LoVo (cell line): ENCODE measurements around the gene TOMM40L.

Source experiments
- DNase-seq: peaks from one replicate; pipeline ENCODE4 v3.0.0-alpha.2; 2016; ENCODE audit warnings: low spot score

The TOMM40L gene

DNA sequence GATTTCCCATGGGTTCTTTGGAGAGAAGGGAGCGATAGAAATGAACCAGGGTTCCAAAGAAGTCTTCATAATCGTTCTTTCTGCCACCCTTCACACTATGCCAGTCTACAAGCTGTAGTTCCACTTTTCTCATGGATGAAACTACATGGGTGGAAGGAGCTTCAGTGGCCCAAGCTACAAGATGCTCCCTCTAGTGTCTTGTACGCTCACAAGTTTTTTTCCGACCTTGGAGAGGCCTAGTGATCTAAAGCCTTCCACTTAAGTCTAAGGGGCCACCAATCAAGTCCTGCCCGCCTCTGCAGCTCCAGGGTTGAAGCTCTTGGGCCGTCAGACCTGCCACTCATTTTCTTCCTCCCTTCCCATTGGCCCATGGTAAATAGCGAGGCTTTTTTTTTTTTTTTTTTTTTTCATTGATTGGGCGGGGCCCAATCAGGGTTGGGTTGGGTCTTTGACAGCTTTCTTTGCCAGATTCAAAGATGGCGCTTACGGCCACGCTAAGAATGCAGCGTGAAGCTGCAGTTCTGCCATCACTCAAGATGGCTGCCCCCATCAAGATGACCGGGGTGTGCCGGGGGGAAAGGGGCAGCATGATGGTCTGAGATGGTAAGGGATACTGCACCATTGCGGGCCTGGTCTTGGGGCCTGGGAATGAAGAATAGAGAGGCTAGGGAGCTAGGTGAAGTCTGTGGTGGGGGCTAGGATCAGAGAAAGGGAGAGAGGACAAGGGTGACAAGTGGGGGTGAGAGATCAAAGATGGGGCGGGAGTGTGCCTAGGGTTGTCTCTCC lies at the start of gene TOMM40L:
TSS of gene TOMM40L (plus strand) at position 527 of the 786 bp plus-strand sequence. CDS start 430 bp downstream, outside the sequence.
- DNase-seq: peak; percentile 95

DNA sequence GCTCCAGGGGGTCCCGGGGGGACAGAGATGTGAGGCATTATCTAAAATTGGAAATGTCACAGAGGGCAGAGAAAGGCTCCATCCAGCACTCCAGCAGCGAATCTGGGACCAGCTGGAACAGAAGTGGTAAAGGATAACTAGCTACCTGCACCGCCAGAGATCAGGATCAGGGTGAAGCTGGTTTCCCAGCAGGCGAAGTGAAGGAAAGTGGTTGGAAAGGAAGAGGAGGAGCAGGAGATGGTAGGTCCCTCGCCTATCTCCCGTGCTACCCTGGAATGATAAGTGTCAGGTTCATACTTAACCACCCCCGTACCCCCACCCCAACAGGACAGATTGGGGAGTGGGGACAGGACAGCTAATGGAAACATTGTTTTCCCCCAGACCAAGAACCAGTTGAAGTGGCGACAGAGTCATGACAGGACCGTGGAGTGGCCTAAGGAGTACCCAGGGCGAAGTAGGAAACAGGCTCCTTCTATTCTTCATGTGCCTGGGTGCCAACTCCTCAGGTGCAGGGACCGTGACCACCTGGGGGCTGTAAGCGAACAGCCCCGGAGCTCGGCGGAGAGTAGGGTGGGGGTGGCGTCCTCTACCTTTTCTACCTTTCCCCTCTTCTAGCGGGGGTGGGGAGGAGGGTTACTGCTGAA lies 49.3 kb upstream of the TOMM40L start:
- DNase-seq: no peak

DNA sequence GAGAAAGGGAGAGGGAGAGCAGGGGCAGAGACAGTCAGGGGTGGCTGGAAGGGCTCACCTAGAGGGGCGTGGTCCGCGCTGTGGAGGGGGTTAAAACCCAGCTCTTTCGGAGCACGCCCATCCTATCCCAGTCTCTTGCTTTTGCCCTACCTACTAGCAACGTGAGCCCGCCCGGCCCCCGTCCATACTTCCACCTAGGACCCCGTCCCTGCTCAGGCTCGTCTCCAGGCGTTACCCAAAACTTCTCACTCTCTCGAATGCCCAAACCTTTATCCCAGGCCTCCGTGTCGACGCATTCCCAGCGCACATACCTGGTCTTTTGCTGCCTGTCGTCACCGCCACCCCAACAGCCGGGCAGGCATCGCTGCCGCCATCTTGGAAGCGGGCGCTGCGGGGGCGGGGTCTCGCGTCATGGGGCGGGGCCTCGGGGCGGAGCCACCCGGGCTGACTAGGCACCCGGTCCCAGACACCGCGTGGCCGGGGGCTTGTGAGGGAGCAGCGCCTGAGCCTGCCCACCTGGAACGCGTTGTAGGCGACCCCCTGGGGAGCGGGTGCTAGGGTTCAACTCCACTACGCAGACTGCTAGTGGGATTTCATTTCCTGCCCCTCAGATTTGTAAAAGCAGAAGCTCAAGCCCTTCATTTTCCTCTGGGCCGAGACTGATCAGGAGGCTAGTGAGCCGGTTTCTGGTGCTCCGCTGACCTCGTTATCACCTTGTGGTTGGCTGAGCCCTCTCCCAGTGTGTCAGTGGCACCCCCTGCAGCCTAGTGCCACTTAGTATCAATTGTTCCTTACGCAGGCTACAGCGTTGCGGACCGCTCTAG lies 48.5 kb upstream of the TOMM40L start, which contains the start of gene B4GALT3:
TSS of gene B4GALT3 (minus strand) at position 396 of the 824 bp plus-strand sequence. CDS start 1,447 bp downstream, outside the sequence.
- DNase-seq: peak; percentile 81

DNA sequence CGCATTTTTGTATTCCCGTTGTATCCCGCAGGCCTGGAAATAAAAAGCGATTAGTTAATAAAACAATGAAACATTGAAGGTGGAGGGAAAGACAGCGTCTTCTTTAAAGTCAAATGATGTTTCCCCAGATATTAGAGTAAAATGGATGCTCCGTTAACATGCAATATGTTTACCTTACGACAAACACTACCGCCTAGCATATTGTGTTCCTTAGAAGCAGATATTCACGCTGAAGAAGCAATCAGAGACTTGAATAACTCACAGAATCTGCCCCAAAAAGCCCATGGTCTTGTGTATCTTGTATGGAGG lies 48.0 kb upstream of the TOMM40L start:
- DNase-seq: no peak

DNA sequence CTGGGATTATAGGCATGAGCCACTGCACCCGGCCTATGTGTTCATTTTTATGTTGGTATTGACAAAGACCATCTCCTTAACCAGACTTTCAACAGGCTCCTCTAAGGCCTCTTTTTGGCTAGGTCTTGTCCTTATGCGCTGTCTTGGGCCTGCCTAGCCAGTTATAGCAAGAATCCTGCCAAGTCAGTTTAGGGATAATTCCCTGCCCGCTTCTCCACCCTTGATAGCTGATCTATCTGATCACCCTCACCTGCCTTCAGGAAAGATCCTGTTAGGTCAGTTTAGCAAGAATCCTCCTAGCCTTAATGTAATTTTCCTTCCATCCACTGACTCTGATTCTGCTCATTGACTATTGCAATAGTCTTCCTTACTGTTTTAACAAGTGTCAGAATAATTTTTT lies 46.2 kb upstream of the TOMM40L start:
- no peak for DNase-seq

DNA sequence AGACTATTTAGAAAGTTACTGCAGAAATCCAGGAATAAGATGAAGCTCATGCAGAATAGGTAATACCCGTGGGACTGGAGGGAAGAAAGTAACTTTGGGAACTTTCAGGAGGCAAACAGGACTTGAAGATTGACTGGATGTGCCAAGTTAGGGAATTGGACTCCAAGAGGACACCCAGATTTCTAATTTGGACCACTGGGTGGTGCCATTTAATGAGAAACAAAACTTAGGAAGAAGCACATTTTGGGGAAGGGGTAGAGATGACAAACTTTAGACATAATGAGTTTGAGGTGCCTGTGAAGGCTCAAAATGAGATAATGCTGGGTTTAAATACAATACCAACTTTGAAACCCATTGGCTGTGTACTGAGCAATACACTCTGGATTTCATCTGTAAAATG lies 45.2 kb upstream of the TOMM40L start:
- DNase-seq: no peak

DNA sequence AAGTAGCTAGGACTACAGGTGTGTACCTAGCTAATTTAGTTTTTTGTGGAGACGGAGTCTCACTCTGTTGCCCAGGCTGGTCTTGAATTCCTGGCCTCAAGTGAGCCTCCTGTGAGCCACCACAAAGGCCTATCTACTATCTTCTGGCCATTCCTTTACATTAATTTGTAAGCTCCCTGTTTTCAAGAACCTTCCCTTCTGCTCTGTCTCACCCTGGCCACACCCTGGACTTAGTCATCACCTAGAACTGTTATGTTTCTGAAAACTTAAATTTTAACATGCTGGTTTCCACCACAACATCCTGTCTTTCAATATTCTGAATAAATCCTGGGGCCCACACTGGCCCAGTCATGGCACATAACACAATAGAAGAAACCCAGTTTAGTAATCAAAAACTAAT lies 43.6 kb upstream of the TOMM40L start:
- no peak for DNase-seq

DNA sequence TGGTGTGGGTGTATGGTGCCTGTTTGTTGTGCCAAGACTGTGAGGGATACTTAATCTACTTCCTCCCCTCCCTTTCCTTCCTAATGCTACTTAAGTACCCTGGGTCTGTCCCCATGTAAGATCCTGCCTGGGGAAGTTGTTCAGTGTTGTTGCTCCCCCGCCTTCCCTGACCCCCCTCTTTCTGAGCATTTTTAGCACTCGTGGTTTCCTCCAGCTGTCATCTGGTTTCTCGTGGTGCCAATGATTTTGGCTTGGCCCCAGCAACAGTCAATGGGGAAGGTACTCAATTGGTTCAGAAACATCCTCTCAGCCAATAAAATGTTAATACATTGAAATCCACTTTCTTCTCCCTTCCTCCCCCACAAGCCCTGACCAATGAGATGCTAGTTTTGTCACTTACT lies 40.6 kb upstream of the TOMM40L start:
- no peak for DNase-seq

DNA sequence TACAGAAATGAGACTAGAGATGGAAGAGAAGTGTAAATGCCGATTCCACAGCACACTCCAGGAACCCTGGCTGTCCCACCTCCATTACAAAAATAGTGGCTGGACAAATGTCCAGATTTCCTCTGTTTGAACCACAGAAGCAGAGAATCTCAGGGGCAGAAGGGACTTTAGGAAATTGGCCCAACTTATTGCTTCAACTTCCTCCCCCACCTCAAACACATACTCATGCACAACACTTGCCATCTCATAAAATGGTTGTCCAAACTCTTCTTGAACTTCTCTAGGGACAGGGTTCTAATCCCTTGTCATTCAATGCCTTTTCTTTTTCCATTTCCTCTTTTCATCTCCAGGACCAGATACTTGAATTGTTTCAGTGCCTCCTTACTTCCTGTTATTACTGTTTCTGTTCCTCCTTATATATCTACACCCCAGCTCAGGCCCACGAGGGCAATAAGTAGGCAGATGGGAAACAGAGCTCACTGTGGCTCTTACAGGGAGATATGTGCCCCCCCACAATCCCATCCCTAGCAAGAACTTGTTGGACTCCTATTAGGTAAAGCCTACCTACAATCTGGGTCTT lies 40.0 kb upstream of the TOMM40L start:
- DNase-seq: no peak

DNA sequence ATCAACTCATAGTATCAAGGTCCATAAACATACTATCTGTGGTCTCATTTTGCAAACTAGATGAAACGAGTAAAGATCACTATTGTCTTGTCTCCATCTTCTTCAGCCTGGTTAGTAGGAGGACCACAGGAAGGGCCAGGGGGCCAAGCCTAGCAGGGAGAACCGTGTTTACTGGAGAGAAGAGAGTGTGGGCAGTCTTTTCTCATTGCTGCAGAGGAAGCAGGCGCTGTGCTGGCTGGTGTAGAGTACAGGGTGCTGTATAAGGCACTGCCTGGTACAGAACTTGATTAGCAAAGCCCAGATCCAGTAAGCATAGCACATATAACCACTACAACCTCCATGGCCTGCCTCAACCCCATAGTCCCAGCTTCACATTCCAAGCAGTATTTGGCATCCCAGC lies 38.5 kb upstream of the TOMM40L start:
- no peak for DNase-seq

DNA sequence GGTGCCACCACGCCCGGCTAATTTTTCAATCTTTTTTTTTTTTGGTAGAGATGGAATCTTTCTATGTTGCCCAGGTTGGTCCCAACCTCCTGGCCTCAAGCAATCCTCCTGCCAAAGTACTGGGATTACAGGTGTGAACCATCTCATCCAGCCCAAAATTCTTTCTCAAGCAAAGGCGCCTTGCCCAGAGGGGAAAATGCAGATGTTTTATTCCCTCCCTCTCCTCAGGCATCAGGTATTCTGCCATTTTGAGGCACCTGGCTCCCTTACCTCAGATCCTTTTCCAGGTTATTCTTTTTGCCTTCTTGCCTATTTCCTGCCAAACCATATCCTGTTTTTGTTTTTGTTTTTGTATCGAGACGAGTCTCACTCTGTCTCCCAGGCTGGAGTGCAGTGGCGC lies 37.5 kb upstream of the TOMM40L start:
- DNase-seq: no peak

DNA sequence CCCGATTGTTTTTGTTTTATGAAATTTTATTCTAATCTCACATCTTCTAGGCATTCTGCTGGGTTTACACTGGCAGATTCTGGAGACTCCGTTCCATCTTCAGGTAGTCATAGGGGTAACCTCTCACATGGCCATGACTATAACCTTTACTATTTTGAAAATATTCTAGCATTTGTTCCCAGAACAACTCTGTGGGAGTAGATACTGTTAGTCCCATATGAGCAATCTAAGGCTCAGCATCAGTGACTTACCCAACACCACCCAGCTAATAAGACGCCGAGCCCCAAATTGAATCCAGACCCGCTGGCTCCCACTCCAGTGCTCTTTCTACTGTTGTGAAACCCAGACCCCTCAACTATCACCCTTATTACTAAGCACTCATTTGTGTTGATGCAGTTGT lies 36.8 kb upstream of the TOMM40L start:
- DNase-seq: no peak

DNA sequence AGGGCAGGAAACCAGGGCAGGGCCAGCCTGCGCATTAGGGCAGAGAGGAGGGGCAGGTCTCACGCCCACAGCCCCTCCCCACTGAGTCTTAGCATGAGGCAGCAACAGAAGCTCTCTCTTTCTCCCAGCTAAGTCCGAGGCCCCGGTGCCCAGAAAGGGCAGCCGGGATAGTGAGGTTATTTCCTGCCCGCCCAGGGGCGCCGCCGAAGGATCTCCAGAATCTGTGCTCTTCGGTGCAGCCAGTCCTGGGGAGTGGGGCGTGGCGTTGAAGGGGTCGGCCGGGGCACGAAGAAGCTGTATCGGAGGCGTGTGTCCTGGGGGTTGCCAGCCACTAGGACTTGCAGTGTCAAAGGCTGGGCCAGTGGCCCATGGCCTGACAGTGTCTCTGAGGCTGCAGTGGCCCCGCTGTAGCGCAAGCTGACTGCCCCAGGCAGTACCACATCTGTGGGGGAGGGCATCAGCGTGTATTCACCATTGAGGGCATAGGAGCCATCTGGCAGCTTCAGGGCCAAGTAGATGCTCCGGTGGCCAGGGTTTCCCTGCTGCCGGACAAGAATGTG lies 34.8 kb upstream of the TOMM40L start:
- DNase-seq: no peak

DNA sequence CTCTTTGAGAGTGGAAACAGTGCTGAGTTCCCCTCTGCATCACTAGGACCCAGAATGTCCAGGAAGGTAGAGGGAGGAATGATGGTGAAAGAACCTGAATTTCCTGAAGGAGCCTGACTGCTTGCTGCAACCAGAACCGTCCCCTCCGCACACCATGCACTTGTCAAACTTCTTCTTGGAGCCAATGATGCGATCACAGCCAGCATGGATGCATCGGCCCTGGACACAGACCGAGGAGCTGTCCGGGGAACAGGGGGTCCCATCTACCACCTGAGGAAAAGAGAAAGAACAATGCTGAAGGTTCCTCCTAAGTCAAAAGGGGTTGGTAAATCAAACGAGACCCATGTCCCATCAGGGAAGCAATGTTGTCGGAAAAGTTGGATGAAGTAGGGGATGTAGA lies 33.9 kb upstream of the TOMM40L start:
- DNase-seq: no peak

DNA sequence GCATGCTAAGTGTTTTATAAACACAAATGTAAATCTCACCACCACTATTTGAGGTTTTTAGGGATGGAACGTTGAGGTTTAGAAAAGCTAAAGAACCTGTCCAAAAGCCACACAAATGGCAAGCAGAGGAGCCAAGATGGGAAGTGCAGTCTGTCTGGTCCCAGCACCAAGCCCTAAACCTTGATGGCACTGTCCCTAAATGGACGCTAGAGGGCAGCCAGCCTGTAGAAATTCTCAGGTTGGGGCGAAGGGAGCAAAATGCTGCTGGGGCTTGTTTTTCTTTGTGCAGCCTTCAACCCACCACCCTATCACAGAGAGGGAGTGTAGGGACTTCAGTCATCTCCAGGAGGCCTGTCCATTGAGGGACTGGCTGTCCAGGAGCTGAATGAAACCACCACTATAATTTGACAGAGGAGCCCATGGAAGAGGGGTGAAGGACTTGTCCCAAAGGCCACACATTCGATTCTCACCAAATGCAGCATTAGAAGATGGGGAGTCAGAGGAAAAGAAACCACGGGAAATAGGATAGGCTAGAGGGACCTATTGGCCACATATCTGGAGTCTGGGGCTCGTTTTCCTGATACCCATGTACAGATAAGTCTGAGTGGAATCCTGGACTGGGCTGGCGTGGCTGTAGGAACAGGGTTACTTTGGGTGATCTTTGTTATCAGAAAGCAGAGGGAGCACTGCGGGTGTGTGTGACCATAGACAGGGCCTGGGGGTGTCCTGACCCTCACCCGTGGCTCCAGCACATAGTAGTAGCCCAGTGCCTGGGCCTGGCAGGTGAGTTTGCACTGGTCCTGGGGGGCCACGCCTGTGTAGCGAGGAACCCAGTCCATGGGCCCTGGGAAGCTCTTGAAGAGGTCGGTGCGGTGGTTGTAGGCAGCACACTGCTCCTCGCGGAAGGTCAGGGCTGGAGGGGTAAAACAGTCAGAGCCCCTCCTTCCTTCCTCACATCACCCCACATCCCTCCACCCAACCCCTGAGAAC lies 33.1 kb upstream of the TOMM40L start:
- DNase-seq: peak; percentile 70

DNA sequence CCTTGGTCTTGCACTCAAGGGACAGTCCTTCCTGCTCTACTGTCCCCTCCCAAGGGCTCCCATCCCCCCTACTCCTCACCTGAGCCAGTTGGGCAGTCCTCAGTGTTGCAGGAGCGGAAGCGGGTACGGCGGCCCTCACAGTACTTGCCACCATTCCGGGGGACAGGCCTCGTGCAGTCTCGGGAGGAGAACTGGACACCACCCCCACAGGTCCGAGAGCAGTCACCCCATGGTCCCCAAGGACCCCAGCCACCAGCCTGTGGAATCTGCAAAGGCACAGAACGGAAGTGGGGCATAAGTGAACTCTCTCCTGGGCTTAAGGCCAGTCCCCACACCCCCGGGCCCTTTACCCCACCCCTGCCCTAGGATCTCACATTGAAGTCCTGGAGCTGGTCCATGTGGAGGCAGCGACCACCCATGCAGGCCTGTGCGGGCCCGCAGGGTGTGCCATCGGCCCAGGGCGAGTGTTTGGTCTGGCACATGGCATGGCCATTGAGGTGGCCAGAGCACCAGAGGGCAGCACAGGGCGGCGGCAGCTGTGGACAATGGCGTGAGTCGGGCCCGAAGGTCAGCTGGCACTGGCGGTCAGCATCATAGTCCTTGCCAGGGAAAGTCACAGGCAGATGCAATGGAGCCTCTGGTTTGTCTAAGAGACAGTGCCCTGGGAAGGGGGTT lies 32.2 kb upstream of the TOMM40L start:
- no peak for DNase-seq

DNA sequence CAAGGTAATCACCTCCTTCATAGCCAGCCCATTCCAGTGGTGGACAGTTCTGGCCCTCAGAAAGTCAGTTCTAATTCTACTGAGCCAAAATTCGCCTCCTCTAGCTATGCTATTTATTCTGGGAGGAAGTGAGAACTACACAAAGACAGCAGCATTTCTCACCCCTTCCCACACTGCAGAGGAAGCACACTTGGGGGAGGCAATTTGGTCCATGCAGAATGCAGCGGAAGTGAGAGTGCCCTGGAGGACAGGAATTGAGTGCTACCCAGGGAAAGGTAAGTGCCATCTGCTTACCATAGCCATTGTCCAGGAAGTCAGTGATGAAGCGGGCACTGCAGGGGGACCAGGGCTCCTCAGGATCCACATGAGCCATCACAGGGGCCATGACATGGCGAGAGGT lies 30.7 kb upstream of the TOMM40L start:
- no peak for DNase-seq

DNA sequence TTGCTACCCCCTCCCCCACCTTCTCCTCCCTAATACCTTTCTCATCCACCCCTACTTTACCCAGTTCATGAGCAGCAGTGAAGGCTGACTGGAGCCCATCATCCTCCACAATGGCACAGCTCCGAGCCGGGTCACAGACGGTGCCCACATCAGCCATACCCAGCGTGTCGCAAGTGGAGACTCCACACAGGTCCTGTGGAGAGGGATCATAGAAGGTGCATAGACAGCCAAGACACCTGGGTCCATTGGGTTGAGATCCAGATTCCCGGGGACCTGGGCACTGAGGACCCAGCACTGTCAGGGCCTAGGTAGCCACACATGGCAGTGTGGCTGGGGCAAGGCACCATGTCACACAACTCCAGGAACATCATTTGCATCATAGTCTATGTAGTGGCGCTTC lies 29.7 kb upstream of the TOMM40L start:
- no peak for DNase-seq

DNA sequence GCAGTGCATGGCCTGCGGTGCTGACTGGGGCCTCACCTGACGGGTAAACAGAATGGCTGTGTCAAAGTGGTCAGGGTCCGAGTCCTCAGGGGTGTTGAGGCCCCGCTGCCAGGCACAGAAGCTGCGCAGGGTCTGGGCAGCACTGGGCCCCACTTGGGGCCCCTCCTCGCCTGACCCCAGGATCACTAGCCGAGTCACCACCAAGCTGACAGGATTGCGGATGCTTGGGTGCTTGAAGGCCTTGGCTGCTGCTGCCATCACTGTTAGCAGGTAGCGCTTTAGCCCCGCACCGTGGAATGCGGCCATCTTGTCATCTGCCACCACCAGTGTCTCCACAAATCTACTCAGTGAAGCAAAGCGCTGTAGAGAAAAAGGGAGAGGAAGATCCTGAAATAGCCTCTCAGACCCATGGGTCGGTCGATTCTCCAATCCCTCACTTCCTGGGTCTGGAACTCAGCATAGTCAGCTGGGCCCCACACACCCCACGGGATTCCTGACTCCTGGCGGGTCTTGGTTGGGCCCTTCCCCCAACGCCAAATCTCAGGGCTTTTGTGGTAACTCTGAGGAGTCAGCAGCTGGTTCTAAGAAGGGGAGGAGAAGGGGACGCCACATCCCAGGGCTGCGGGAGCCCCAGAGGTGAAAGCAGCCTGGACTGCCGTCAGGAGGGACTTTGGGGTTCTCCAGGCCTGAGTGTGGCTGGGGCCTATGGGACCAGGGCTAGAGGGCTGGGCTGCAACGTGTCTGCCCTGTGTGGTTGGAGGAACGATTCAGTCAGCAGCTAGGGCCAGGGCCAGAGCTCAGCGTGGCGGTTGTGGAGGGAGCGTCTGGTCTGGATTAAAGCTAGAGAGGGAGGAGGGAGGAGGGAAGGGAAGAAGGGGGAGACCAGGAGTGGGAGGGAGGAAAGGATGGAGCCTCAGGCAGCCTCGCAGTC lies 29.1 kb upstream of the TOMM40L start:
- DNase-seq: no peak
